HG03280 (cell line): ENCODE measurements around the gene PPM1J.

Experiments
- ATAC-seq: cut with Tn5 transposase; IDR thresholded peaks from one replicate; pipeline ENCODE4 v1.9.1; 2021; ENCODE audit warnings: mild to moderate bottlenecking, moderate library complexity; ENCODE audit not compliant: unreplicated experiment

PPM1J gene

GRCh38 chr1:112706505-112707220 lies 8.5 kb downstream of the PPM1J start, which contains the start of gene RHOC:
Gene RHOC, minus strand, starts transcription at chr1:112707127. Its CDS starts 3,328 bp downstream, at chr1:112703799.
- ATAC-seq: peak; percentile 66

GRCh38 chr1:112704934-112705627 lies 10.1 kb downstream of the PPM1J start:
- peak; percentile 46 for ATAC-seq

- ATAC-seq: no peak
These were observed 10.7 kb downstream of the PPM1J start for GRCh38 chr1:112704391-112704933.

- no peak for ATAC-seq
These were observed 11.4 kb downstream of the PPM1J start for GRCh38 chr1:112703706-112704105.

- no peak for ATAC-seq
These were observed 12.5 kb downstream of the PPM1J start for GRCh38 chr1:112702420-112703261.

GRCh38 chr1:112702067-112702395 lies 13.1 kb downstream of the PPM1J start:
- no peak for ATAC-seq

- ATAC-seq: no peak
These were observed 13.7 kb downstream of the PPM1J start for GRCh38 chr1:112701227-112702066.

GRCh38 chr1:112700290-112701226 lies 14.6 kb downstream of the PPM1J start:
- ATAC-seq: peak; percentile 46

- no peak for ATAC-seq
These were observed 15.5 kb downstream of the PPM1J start for GRCh38 chr1:112699425-112700144.

GRCh38 chr1:112698366-112699310 lies 16.5 kb downstream of the PPM1J start:
- ATAC-seq: no peak

- ATAC-seq: no peak
These were observed 17.3 kb downstream of the PPM1J start for GRCh38 chr1:112697781-112698201.

GRCh38 chr1:112696578-112697314 lies 18.4 kb downstream of the PPM1J start:
- ATAC-seq: no peak

GRCh38 chr1:112695276-112695675 lies 19.9 kb downstream of the PPM1J start:
- ATAC-seq: no peak

GRCh38 chr1:112694363-112694929 lies 20.7 kb downstream of the PPM1J start:
- ATAC-seq: no peak

- ATAC-seq: no peak
These were observed 21.3 kb downstream of the PPM1J start for GRCh38 chr1:112693821-112694220.

- ATAC-seq: no peak
These were observed 22.5 kb downstream of the PPM1J start for GRCh38 chr1:112692681-112693080.
